GM19035 (cell line): ENCODE data around the gene NFATC4.
"Not testable (repeated sequence)": the region's sequence is repeated elsewhere in the genome, so short reads cannot be mapped to it uniquely, and the experiment has no call there.

Experiments used
- ATAC-seq: cut with Tn5 transposase; IDR thresholded peaks from one replicate; pipeline ENCODE4 v1.9.1; 2021; ENCODE audit not compliant: unreplicated experiment

NFATC4 gene

GRCh38 chr14:24387579-24387978 lies 19.6 kb downstream of the NFATC4 start:
- ATAC-seq, result not testable (repeated sequence)

- ATAC-seq, result no peak
Measured at GRCh38 chr14:24388474-24389179, 20.6 kb downstream of the NFATC4 start.

DNA sequence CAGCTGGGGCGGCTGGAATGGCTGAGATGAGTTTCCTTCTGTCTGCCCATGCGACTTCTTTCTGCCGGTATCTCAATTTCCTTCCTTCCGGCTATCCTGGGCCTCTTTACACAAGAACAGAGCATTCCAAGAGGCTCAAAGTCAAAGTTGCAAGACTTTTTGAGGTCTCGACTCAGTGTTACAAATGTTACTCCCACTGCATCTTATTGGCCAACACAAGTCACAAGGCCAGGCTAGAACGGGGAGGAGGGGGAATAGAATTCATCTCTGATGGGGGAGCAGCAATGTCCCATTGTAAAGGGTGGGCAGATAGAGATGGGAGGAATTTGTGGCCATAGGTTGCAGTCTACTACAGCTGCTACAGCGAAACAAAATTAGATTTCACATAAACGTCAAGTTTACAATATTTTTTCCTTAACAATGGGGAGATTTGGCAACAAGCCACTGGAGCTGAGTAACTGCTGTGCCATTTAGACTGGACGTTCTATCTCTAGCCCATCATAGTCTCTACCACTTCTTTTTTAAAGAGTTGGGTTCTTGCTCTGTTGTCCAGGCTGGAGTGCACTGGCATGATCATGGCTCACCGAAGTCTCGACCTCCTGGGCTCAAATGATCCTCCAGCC lies 21.4 kb downstream of the NFATC4 start:
- ATAC-seq, result no peak

GRCh38 chr14:24390701-24391468 lies 22.9 kb downstream of the NFATC4 start:
- ATAC-seq, result no peak

DNA sequence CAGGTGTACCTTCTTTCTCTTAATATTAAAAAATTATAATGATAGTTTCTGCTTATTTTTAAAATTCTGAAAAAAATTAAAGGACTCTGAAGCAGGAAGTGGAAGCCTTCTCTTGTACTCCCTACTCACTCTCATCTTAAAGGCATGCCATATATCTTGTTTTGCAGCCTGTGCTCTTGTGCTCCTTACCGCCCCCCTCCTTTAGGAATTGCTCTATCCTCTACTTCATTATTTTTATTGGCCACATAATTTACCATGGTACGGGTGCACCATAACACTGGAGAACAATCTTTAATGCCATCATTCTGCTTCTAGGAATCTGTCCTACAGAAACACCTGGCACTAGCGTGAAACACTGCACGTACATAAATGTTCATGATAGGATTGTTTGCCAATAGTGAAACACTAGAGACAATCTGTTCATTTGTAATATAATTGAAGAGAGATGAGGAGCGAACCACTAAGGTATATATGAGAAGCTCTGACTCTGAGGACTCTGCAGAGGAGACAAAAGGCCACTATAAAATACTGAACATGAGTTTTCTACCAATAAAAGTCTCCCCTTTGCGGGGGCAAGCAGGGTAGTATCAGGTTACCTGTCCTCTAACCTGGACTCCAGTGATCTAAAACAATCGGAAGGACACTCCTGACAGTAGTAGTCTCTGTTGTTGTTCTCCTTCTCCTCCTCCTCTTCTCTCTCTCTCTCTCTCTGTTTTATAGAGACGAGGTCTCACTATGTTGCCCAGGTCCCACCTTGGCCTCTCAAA lies 24.5 kb downstream of the NFATC4 start:
- no peak for ATAC-seq

DNA sequence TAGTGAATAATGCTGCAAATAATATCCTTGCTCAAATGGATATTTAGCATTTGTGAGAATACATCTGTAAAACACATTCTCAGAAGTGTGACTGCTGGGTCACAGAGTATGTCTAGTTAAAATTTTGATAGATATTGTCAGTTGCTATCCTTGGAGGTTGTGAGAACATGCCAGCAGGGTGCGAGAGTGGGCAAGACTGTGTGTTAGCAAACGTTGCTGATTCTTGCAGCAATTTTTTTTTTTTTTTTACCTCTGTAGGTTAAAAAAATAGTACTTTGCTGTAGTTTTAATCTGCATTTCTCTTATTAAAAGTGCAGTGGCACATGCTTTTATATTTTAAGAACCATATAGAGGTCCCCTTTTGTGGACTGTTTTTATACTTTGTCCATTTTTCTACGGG lies 26.3 kb downstream of the NFATC4 start:
- ATAC-seq, result no peak

DNA sequence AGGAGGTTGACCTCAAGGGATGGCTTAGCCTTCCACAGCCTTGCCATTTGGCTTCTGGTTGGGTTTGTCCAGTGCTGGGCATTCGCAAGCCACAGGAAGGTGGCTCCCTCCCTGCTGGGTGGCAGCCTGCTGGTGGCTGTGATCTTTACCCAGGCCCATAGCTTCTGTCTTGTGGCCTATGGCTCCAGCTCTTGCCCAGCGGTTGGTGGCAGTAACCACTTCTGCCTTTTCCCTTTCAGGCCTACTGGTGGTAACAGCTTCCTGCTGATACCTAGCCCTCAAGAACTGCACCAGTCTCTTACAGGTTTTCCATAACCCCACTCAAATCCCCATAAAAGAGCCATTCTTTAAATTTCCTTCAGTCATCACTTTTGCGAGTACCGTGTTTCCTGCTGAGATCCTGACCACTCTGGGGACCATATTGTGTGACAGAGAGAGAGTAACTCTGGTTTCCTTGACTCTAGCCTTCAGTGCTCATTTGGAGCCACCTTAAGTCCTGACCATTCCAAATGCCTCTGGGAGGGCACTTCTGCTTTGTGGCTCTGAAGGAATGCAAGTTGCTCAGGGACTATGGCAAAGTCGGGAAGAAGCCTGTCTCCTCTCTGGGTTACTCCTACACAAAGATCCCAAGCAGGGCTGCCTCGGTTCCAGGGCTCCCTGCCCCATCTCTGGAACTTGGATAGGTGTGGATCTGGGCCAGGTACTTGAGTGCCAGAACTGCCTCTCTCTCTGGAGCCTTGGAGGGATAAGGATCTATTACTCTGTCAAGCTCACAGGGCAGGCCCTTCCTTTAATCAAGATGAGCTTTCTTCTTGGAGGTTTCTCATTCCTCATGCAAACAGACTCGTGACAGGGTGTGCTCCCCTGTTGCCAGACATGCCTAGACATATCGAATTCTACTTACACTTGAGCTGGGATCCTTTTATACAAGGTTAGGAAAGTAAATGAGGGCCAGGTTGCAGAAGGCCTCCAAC lies 27.9 kb downstream of the NFATC4 start:
- ATAC-seq, result no peak

GRCh38 chr14:24397639-24398292 lies 29.8 kb downstream of the NFATC4 start:
- no peak for ATAC-seq

- ATAC-seq, result no peak
Measured at GRCh38 chr14:24398293-24398652, 30.3 kb downstream of the NFATC4 start.

- ATAC-seq, result no peak
Measured at GRCh38 chr14:24398653-24399446, 30.9 kb downstream of the NFATC4 start, which contains the start of gene NYNRIN. Gene NYNRIN, plus strand, starts transcription at chr14:24399003. Its CDS starts 244 bp downstream, at chr14:24399247.

DNA sequence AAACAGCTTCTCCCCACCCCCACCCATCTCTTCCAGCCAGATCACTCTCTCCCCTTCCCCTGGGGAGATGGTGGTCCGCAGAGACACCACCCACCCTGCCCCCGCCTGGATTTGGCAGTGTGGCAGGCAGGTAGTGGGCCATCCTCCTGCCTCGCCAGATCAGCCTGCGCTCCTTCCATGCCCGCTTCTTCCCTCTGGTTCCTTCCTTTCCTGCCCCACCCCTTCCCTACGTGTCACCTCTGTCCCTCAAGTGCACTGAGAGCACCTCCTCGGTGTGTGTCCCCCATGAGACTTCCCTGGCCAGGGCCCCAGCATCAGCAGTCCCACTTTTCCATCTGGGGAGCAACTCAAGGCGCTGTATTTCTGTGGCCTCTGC lies 31.5 kb downstream of the NFATC4 start:
- ATAC-seq, result no peak

GRCh38 chr14:24399999-24400718 lies 32.2 kb downstream of the NFATC4 start:
- no peak for ATAC-seq

- ATAC-seq, result no peak
Measured at GRCh38 chr14:24401810-24402702, 34.1 kb downstream of the NFATC4 start.

DNA sequence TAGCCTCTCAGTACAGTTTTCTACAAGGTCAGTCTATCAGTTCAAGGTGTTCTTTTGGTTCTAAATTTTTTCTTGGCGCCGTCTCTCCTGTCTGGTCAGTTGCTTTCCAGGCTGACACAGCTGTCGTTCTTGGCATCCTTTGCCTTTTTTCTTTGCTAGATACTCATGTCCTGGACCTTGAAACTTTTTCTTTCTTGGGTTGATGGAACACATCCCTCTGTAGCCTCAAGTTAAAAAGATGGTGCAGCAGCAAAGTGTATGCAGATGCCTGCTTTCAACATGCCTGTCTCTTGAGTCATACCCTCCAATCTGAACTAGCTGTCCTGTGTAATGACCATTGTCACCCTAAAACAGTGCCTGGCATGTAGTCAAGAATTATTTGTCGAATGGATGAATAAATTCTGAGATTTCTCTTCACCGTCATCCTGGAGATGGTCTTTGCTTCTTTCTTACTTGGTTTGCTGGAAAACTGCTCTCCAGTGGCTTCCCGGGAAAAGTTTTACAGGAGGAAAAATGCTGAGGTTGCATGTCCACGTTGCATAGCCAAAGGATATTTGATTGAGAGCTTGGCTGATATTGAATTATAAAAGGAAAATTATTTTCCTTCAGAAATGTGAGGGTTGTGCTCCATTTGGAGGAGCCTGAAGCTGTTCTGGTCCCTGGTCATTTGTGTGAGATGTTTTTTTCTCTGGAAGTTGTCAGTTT lies 35.5 kb downstream of the NFATC4 start:
- ATAC-seq, result no peak

DNA sequence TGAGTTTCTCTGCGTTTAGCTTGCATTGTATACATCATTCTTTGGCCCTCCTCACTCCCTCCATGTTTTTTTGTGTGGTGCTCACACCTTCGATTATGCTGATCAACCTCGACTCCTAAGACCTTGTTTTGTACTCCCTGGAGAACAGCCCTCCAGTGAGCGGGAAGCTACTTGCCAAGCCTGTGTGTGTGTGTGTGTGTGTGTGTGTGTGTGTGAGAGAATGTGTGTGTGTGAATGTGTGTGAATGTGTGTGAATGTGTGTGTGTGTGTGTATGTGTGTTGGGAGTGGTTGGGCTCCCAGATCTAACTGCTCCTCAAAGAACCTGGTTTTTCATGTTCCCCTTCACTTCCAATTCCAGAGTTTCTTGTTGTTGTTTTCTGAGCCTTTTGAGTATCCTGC lies 36.8 kb downstream of the NFATC4 start:
- ATAC-seq, result no peak

DNA sequence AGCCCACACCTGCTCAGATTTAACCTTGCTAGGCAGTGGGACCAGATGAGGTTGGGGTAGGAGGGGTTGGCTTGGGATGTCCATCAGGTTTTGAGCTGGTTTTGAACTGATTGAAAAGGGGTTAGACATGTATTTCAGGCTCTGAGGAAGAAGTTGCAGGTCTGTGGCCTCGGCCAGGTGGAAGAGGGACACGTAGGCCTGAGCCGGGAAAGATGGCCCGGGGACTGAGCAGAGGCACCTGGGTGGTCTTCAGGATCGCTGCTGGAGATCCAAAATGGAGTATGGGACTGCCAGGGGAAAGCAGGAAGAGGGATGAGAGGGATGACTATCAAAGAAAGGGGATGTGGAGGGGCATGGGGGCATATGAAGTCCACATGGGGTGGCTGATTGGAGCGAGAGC lies 38.4 kb downstream of the NFATC4 start:
- no peak for ATAC-seq
